MM.1S (cell line): ENCODE data around the gene TMEM229B.

Experiments
- EZH2 ChIP-seq: fragments of 300-600 bp; sonication (generic); optimal IDR thresholded peaks from 2 replicates; pipeline ENCODE3; 2017; ENCODE audit warnings: low read depth, mild to moderate bottlenecking, antibody characterized with exemption, low read length, mixed read lengths
- EZH2phosphoT487 ChIP-seq: fragments of 300-600 bp; sonication (generic); IDR thresholded peaks from 2 replicates; pipeline ENCODE4 v1.6.1; 2018; ENCODE audit warnings: antibody characterized with exemption, low read length
- TF ChIP-seq, protein P1 (sequence below): fragments of 300-600 bp; sonication (generic); IDR thresholded peaks from 2 replicates; pipeline ENCODE4 v1.5.1; 2016; ENCODE audit warnings: antibody characterized with exemption, low read length, mixed read lengths

- TF ChIP-seq, protein P1, sequence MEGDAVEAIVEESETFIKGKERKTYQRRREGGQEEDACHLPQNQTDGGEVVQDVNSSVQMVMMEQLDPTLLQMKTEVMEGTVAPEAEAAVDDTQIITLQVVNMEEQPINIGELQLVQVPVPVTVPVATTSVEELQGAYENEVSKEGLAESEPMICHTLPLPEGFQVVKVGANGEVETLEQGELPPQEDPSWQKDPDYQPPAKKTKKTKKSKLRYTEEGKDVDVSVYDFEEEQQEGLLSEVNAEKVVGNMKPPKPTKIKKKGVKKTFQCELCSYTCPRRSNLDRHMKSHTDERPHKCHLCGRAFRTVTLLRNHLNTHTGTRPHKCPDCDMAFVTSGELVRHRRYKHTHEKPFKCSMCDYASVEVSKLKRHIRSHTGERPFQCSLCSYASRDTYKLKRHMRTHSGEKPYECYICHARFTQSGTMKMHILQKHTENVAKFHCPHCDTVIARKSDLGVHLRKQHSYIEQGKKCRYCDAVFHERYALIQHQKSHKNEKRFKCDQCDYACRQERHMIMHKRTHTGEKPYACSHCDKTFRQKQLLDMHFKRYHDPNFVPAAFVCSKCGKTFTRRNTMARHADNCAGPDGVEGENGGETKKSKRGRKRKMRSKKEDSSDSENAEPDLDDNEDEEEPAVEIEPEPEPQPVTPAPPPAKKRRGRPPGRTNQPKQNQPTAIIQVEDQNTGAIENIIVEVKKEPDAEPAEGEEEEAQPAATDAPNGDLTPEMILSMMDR = no peak
- no peak for TF ChIP-seq EZH2
- no peak for TF ChIP-seq EZH2phosphoT487
Measured at GRCh38 chr14:67432050-67432564, 56.4 kb downstream of the TMEM229B start.
